Stimulated activated CD4-positive, alpha-beta T cell treated with anti-CD3 and anti-CD28 coated beads, Interleukin-4, amount 100 ng/mL, for 4 hours (primary cell): ENCODE results near the gene PKD1L1.

Experiments
- DNase-seq, 2 experiments: peaks; one replicate each; pipeline ENCODE4 v3.0.0-alpha.2; 2020

Gene PKD1L1

DNA sequence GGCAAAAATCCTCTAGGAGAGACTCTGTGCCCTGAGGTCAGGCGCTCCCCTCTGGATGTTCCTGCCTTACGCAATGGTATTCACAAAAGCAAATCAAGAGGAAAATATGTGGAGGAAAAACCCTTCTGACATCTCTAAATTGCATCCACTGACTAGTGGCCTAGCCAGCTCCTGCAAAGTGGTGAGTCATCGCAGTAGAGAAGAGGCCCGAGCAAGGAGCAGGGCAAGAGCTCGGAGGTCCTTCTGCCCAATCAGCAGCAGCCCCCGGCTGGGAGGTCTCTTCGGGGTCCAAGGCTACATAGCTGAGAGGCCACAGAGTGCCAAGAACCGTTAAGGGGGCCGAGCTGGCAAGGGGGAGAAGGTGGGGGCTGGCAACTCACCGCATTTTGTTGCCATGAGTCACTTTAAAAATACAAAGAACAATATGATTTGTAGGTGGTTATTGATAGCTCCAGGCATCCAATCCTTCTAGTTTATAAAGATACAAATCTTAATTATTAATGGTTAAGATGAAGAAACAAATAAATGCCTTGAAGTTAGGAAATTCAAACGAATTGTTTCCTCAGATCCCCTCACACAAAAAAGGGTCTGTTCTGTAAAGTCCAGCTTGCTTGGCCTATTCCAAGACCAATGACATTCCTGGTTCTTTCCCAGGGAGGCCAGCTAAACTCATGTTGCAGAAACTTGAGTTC lies 161.6 kb downstream of the PKD1L1 start:
- no peak for DNase-seq

DNA sequence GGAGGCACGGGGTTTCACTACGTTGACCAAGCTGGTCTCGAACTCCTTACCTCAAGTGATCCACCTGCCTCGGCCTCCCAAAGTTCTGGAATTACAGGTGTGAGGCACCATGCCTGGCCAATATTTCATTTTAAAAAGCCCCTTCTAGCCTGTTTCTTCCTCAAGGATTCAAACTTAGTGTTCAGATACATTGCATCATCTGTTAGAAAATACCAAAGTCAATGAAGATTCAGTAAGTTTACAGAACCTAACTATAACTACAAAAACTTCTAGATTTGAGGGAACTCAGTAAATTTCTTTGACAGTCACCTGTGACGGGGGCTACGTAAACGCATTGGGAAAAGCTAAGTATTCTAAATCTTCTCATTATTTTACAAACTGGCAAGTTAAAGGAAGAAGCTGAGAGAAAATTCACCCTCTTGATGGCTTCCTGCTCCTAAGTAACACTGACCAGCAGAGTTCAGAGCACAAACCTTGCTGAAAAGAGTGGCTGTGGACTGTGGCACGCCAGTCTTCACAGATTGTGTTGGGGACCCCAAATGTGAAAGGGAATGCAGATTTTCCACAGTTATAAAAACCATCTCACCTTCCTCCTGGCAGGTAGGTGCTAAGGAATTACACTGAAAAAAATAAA lies 162.2 kb downstream of the PKD1L1 start:
- DNase-seq, result no peak

DNA sequence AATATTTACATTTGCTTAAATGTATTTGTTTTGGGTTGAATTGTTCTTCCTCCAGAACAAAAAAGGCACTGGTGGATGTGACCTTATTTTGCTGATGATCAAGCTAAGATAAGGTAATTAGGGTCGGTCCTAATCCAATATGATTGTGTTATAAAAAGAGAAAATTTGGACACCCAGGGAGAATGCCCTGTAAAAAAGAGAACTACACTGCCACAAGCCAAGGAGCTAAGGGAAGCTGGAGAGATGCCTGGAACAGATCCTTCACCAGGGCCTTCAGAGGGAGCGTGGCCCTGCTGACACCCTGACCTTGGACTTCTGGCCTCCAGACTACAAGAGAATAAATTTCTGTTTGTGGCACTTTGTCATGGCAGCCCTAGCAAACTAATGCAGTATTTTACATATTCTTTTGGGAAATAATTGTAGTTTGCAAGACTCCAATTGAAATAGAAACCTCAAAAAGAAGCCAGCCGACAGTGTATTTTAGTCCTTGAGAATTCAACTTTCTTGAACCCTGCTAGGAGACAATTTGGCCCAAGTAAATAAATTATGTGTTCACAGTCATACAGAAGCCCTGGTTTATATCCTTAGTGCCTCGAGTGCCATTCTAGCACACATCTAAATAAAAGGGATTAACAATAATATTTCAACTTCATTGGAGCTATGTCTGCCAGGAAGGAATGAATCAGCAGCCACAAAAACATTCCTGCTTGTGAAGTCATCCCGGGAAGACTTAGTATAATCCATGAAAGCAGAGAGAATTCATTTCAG lies 164.6 kb downstream of the PKD1L1 start:
- no peak for DNase-seq

DNA sequence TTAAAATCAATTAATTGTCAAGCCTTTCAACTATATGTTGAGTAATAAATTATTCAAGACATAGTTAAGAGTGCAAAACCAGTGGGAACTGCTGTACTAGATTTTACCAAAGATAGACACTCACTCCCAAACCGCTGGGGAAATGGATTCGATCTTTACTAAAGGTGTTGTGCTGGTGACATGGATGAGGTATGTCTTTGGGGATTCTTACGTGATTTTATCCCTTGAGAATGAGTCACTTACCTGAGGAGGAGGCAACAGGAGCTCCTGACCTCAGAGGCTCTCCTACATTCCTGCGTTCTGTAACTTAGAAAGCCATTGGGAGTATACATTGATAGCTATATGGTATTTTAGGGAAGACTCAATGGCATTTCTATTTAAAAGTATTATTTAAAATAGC lies 165.5 kb downstream of the PKD1L1 start:
- DNase-seq, result no peak

DNA sequence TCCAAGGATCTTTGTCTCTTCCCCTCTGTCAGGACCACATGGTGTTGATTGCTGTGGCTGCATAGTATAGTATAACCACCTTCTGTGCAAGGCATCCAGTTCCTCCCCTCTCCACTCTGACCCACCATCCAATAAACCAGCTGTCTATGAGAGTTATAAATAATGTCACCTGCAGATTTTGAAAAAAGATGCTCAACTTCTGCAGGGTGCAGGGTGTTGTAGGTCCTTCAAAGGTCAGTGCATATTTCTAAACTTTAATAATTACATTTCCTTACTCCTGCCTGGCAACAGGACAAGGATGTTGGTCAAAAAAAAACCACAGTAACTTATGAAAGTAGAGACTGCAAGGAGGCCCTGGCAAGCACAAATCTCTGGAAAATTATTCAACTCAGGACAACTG lies 166.2 kb downstream of the PKD1L1 start:
- no peak for DNase-seq

DNA sequence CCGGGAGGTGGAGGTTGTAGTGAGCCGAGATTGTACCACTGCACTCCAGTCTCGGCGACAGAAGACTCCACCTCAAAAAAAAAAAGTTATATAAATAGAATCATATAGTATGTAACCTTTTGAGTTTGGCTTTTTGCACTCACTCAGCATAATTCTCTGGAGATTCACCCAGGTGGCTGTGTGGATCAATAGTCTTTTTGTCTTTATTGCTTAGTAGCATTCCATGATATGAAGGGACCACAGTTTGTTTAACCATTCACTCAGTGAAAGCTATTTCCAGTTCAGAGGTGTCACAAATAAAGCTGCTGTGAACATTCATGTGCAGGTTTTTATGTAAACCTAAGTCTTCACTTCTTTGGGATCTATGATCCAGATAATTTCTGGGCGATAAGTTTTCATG lies 167.7 kb downstream of the PKD1L1 start:
- no peak for DNase-seq

DNA sequence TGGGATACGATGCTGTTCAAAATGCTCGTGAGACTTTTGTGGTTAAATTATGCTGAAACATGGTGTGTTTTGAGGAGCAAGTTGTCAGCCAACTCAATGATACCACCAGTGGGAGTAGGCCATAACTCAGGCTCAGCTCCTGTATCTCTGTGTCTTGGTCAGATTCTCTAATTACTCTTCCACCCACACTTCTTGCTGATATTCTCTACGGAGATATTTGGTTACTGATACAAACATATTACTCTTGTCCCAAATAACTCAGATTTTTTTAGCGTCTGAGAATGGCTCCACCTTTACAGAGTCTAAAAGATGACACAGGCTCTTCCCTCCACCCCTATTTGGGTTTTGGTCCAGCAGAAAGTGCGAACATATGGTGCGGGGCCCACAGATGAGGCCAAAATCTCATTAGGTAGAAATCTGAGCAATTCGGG lies 168.9 kb downstream of the PKD1L1 start:
- DNase-seq, result no peak

DNA sequence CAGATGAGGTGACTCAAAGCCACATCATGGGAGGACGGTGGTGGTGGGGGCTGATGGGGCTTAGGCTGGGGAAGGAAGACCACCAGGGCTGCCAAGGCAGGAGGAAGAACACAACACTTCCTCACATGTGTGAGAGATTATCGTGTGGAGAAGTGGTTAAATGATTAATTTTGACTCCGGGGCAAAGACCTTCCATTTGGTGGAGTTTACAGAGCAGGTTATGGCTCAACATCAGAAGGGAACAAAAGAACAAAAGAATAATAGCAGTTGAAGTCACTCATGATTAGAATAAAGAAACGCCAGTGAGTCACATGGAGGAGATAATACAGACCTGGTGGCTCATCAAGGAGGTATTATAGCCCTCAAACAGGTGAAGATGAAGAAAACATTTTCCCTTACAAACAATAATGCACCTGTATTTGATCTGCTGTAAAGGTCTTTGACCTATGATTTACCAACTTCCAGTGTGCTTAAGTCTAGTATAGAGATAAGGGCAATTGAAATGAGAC lies 170.1 kb downstream of the PKD1L1 start:
- no peak for DNase-seq

DNA sequence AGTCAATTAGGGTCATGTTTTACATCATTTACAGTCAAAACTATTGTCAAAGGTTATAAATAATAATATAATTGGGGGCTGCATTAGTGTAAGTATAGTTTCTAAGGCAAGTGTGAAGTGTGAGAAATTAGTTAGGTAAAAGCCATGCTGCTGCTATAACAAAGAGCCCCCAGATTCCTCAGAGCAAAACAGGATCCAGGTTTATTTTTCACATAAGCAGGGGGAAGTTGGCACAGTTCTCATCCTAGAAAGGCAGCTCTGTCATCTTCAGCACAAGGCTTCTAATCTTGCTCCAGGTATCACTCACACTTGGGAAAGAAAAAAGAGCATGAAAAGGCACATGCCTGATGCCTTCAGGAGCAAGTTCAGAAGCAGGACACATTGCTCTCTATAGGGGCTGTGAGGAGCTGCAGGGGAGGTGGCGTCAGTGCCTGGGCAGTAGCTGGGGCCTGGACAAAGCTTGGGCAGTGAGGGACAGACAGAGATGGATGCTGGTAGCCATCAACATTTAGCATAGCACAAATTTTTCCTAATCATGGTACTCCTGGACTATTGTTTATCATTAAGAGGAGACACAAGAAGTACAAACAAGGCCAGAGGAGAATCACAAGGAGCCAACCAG lies 170.6 kb downstream of the PKD1L1 start:
- no peak for DNase-seq

DNA sequence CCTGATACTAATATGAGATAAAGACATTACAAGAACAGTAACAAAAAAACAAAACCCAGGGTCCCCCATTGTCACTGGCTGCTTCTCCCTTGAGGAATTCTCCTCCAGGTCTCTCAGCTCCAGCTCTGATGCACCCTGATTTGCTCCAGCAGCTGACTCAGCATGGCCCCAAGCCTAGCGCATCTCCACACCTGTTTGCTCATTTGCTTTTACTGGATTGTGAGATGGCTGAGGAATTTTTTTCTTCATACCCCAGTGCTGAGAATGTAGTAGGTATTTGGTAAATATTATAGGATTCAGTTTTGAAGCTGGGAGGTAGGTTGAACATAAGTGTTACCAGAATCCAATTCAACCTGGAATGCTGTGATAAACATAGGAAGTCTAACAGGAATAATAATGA lies 171.9 kb downstream of the PKD1L1 start:
- no peak for DNase-seq

DNA sequence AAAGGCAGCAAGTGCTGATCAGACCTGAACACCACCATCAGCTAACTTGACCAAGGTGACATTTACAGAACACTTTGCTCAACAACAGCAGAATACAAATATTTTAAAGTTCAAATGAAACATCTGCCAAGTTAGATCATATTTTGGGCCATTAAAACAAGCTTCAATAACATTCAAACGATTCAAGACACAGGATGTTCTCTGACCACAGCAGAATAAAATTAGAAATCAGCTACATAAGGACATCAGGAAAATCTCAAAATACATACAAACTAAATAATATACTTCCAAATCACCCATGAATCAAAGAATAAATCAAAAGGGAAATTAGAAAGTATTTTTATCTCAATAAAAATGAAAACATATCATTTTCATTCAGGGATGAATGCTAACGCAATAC lies 173.0 kb downstream of the PKD1L1 start:
- DNase-seq, result no peak

DNA sequence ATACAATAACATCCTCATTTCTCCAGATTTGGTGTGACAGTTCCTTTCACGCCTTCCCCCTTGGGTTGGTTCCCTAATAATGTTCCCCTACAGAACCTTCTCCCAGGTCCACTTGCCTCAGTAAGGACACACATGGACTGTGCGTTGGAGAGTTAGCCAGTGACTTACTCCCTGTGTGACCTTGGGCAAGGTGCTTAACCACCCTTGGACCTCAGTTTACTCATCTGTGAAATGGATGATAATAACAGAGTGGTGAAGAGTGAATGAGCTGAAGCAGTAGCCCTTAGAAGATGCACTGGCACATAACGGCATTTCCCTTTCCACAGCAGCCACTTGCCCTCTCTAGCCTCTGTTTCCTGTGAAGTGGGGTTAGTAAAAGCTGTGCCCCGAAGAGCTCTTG lies 175.8 kb downstream of the PKD1L1 start:
- DNase-seq, result no peak

DNA sequence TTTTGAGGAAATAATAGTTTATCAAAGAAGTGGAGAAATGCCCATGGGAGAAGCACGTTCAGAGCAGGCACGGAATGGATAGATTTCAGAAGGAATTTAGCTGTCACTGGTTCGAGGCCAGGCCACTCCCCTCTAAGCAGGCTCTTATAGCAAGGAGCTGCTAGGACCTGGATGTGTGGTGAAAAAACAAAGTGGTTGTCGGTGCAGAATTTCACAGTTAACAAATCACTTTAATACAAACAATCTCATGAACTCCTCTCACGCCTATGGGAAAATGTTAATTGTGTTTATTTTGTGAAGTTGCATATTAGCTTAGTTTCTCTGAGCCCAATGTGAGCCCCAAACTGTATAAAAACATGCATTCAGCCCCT lies 176.3 kb downstream of the PKD1L1 start:
- no peak for DNase-seq

DNA sequence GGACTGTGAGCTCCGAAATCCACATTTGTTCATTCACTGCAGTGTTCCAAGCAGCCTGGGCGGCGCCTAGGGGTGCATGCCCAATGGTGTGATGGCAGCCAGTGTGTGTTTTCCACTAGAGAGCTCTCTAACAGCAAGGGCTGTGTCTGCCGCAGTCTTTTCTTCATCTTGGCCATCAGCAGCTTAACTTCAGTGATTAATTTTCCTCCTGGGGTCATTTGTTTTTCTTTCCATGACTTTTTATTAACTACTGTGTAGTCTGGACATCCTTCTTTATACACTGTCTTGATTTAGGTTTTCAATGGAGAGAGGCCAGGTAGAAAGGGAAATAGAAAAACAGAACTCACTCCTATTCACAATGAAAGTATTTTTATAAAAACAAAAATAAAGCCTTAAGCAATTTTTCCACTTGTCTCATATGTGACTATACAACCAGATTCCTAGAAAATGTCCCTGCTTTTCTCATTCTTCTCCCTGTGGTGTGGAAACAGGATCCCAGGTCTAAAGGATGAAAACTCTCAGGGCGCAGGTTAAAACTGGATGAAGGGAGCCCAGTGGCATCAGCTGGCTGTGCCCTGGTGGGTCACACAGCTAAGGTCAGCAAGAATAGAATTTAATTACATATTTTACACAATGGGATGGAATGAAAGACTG lies 176.8 kb downstream of the PKD1L1 start:
- no peak for DNase-seq

DNA sequence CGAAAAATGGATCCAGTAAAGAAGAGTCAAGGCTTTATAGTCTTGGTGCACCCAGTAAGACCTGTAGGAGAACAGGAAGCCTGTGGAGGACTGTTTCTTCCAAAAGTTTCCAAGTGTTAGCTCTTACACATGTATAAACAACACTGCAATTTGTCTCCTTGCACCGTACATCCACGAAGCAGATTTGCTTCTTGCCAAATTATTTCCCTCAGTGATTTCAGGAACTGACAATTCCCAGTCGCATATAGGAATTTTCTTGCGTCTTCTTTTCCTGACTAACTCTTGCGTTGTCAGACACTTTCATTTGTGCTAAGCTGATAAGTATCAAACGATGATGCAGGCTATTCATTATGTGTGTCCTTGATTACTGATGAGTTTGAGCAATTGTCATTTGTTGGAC lies 182.1 kb downstream of the PKD1L1 start:
- DNase-seq, result no peak

DNA sequence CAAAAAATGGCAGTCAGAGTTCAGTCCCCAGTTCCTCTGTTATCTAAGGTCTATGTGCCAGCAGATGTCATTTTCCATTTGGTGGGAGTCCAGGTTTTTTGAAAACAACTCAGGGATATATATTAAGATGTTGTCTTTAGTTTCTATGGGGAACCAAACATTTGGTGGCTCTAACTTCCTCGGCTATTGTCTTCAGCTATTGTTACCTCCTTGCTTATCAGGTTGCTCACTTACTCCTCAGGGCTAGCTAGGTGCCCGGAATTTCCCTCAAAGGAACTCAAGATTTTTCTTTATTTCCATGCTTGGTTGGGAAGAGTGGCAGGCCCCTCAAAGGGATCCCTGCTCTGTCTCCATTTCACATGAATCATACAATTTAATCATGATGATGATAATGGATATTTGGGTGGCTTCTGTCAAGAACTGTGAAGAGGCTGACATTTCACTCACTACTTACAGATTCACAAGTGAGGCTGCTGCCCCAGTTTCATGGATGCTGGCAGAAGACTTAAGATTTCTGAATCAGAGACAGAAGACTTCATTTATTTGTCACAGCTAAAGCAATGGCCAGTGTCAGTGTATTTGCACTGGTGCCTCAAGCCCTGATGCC lies 182.8 kb downstream of the PKD1L1 start:
- no peak for DNase-seq

DNA sequence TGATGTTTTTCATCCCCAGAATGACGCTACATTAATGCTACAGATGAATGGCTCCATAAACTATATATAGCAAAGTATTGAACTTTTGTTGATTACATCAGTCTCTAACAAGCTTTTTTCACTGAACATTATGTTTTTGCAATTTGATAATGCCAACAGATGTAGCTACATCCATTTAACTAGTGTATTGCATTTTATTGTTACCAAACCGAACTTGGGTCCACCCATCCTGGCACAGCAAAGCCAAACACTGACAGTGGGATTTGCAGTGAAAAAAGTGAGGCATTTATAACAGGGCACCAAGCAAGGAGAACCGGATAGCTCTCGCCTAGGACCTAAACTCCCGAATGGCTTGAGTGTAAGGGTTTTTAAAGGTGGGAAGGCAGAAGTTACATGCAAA lies 183.5 kb downstream of the PKD1L1 start:
- no peak for DNase-seq

DNA sequence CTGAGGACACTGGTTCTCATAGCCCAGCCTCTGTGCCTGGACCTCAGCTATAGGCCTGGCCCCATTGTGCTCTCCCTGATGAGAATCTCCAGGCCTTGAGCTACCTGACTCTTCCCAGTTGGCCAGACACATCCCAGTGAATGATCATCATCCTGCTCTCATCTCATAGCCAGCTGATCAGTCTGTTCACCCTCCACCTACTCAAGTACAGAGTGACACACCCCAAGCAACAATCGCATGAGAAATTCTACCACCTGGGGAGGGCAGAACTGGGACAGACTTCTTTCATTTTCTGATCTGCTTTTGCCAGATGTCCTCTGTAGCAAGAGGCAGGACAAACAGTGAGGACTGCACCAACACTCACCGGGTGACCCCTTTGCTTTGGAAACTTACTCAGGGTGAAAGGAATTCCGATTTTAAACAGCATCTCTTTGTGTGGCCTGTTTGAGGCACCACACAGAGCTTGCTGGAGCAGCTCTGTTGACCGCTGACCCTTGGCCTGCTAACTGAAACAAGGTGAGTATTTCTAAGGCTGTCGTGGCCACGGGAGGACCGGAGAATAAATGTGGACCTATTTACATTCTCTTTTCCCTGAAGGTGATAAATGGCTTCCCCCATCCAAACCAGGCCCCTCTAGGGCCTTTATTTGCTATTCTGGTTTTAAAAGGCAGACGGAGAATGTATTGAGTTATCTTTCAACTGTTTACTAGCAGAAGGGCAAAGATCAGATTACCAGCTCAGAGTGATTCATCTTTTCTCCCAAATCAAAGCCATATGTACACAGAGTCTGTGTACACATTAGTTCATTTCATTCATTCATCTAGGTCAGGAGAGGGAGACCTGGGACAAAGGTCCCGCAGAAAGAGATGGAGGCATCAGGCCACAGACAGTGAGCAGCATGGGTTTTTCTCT lies 184.9 kb downstream of the PKD1L1 start:
- no peak for DNase-seq

DNA sequence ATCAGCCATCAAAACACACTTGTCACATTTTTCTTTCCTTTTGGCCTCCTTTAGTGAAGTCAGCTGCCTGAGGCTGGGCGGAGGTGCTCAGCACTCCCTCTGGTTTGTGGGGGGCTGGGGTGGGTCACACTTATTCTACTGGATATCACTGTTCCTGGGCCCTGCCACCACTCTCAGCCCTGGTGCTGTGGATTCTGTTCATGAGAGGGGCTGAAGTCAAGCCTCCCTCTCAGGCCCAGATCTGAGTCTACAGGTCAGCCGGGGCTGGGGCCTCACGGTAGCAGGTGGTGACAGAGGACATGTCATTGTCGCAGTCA lies 185.6 kb downstream of the PKD1L1 start:
- DNase-seq, result no peak

DNA sequence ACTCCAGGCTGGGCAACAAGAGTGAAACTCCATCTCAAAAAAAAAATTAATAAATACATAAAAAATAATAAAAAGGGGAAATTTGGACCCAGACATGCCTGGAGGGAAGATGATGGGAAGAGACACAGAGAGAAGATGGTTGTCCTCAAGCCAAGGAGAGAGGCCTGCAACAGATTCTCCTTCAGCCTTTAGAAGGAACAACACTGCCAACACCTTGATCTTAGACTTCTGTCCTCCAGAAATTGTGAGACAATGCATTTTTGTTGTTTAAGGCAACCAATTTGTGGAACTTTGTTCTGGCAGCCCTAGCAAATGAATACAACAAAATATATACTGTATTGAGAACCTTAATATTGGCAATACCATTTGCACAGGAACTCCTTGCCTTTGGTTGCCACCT lies 186.1 kb downstream of the PKD1L1 start:
- no peak for DNase-seq

DNA sequence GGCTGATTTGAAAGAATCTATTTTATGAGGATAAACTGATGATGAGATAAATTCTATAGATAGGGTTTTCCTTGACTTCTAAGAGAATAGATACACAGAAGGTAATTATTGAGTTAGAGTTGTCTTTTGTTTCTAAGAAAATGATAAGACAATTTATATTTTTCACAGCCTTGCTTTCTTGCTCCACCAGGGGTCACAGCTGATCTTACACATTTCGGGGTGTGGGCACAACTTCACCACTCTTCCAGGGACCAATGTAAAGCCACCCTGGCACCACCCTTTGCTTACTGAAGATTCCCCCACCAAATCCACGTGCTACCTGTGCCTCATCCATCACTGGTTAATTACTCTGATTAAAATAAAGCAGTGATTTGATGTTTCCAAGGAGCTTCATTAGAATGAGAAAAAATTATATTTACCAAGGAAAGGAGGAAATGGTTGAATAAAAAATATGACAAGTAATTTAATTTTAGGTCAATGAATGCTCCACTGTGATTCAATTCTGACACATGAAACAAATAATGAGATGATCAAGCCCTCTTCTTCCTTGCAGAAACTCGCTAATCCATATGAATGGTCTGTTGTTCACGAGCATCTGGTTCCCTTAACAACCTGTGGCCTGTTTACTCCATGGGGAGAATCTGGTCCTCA lies 189.1 kb downstream of the PKD1L1 start:
- no peak for DNase-seq
